ENCODE results near the gene SBNO1.
"Not testable (repeated sequence)": the region's sequence is repeated elsewhere in the genome, so short reads cannot be mapped to it uniquely, and the experiment has no call there.

The SBNO1 gene

DNA sequence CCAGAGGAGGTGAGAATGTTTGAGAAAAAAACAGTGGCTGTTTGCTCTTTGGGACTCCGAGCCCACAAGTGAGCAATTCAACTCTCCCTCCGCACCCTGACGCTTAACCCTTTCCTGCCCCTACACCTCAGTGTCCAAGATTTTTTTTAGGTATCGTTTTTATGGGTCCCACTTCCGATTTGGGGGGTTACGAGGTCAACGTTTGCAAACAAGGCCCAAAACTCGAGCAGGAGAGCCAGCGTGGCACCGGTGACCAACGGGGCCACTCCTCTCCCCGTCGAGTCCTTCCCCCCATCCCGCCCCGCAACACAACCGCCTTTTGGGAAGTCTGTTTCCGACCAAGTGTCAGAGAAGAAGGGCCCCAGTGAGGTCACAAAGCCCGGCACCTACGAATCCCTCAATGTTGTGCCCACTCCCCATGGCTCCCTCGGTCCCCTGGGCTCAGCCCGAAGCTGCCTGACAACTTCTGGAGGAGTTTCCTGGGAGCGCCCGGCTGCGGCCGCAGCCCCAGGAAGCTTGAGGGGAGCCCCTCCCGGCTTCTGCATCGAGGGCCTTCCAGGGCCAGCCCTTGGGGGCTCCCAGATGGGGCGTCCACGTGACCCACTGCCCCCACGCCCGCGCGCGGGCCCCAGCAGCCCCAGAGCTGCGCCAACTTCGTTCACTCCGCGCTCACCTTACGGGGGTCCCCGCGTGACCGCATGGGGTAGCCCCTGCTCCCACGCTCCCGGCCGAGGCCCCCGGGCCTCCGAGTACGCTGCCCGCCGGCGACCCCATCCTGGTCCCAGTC is 94.2 kb downstream of the SBNO1 start:
- peak; percentile 61 for DNase-seq (ENCODE audit: low spot score)

- DNase-seq (ENCODE audit: low spot score), result no peak
Observed at GRCh38 chr12:123269896-123270213, 94.8 kb downstream of the SBNO1 start.

GRCh38 chr12:123269395-123269892 is 95.2 kb downstream of the SBNO1 start:
- peak; percentile 85 for DNase-seq (ENCODE audit: low spot score)

- no peak for DNase-seq (ENCODE audit: low spot score)
Observed at GRCh38 chr12:123268850-123269249, 95.8 kb downstream of the SBNO1 start.

- DNase-seq (ENCODE audit: low spot score), result no peak
Observed at GRCh38 chr12:123267991-123268843, 96.4 kb downstream of the SBNO1 start.

DNA sequence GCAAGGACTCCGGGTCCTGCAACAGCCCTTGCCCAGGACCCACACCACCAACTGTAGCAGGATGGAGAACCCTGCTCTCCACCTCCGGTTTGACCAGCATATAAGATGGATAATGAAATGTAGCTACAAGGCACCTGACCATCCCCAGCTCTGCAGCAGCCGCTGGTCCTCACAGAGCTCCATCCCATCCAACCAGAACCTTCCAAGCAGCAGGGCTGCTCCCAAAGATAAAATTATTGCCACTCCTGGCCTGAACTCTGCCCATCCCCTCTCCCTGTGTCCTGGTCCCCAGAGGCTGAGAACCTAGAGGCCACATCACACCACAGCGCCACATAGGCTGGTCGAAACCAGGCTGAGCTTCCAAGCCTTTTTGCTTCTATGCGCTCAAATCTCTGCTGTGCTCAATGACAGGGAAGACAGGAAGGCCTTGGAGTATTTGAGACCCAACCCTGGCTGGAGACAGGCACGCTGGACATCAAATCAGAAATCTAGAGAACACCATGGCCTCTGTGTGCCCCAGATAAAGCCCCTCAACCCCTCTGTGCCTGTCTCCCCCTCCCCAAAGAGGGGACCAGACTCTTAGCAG is 97.2 kb downstream of the SBNO1 start:
- DNase-seq (ENCODE audit: low spot score), result no peak

DNA sequence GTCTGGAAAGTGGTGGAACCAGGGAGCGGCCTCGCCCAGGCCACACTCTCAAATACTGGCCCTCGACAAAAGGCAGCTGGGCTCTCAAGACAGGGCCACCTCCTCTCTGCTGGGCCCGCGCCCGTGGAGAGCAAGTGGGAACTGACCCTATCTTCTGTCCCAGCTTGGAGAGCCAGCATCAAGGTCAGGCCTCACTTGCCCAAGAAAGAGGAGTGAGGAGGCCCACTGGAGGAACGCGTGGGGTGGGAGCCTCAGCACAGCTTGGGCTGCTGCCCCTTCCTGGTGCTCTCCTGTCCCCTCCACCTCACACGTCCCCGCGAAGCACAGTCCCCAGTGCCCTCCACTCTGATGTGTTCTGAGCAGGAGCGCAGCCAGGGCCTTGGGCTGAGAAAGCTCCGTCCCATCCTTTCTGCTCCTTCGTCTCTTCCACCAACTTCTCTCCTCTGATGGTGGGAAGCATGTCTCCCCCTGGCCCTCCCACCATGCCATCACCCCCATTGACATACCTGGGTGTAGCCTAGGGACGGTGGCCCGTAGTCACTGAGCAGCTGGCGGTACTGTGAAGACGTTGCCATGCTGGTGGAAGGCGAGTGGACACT is 97.9 kb downstream of the SBNO1 start:
- DNase-seq (ENCODE audit: low spot score), result no peak

DNA sequence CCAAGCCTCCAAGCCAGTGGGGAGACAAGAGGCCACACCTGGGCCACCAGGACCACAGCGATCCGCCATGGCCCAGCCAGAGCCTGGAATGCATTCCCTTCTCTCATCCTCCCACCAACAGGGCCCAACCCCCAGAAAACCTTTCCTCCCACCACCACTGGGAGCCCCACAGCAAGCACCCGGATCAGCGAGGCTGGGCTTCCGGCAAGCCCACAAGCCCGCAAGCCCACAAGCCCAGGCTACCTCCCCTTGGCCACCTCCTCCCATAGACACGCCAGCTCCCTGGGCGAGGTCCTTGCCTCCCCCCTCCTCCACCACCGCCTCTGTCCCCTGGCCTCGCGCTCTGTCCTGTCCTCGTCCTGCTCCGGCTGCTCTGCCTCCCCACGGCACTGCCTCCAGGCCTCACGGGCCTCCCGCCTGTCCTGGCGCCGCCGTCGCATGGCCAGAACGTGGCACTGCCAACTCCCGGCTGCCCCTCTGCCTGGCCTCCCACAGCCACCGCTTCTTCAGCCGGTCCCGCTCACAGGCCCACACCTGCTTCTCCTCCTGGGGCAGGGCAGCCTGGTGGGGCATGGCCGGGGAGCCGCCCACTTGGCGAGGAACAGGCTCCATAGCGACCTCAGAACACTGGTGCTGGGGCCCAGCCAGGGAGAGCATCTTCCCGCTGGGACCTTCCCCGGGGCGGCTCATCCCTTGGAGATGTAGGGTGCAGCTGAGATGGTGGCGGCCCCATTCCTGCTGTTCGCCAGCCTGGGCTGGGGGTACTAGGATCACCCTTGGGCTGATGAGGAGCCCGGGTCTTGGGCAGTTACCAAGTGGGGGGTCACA is 98.6 kb downstream of the SBNO1 start:
- DNase-seq (ENCODE audit: low spot score), result no peak

DNA sequence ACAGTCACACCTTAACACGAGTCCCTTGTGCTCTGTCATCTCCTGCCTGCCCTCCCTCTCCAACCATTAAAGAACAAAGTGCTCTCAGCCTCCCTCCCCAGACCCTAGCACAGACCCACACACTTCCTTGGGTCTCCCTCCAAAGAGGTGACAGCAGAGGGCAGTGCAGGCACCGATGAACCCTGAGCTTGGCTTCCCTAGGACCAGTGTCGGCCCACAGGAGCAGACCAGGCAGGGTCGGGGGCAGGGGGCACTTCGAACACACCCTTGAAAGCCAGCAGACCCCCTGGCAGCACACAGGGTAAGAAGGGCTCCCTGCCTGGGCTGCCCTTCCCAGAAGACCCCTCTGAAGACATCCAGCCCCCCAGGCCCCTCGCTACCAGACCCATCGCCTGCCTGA is 100.0 kb downstream of the SBNO1 start:
- no peak for DNase-seq (ENCODE audit: low spot score)

DNA sequence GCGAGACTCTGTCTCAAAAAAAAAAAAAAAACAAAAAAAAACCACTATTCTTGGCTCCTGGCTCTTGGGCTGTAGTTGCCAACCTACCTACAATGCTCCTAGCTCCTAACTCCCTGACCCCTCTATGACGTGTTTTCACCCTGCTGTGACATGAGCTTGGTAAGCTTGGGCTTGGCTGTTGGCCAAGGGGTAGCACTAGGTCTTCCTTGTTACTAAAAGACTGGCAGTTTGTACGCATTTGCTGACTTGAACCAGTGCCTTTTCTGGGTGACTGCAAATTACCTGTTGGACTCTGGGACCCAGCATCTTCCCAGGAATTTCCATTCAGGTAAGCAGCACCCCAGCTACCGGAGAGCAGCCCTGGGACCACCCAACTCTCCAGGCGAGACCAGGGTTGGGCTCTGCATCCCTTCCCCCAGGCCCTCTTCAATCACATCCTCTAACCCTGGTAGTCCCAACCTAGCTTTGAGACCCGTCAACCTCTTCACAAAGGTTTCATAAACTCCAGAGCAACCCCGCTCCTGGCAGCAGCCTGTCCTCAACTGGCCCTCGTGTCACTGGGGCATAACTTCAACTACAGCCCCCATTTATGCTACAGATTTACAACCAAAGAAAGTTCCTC is 101.3 kb downstream of the SBNO1 start:
- DNase-seq (ENCODE audit: low spot score), result no peak

DNA sequence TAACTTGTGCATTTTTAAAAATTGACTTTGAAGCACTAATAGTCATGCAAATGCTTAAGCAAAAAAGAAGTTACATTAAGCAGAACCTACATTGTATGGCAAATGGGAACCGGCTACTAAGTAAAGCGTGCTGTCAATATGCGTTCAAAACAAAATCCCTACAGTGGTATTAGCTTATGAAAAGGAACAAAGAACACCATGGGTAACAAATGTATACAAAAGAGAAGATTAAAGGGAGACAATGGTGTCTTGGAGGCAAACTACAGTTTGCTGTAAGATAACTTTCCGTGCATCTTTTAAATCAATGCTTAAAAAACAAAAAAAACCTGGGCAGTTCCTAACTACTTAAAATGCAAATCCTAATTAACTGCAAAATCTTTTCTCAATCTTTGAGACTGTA is 103.5 kb downstream of the SBNO1 start:
- no peak for DNase-seq (ENCODE audit: low spot score)

GRCh38 chr12:123260081-123260480 is 104.6 kb downstream of the SBNO1 start:
- no peak for DNase-seq (ENCODE audit: low spot score)

- no peak for DNase-seq (ENCODE audit: low spot score)
Observed at GRCh38 chr12:123258593-123258992, 106.1 kb downstream of the SBNO1 start.

DNA sequence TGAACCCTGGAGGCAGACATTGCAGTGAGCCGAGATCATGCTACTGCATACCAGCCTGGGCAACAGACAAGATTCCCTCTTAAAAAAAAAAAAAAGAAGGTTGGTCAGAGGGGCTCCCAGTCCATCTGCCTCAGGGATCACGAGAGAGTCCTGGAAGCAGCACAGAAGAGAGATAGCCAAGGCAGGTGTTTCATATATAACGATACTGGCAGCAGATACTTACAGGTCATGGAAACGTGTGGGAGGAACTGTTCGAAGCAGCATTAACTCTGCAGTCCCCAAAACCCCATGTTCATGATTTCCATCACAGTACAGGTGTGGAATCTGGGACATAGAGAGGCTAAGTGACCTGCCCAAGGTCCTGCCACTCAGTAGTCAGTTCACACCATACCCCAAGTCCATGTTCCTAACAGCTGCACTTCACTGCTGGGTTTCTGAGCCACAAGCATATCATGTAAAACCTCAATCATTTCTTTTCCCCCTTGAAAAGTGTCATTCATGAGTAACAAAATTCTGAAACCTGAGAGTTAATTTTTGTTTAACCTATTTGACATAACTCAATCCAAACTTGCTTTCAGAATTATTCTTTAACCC is 109.7 kb downstream of the SBNO1 start:
- no peak for DNase-seq (ENCODE audit: low spot score)

- DNase-seq (ENCODE audit: low spot score), result no peak
Observed at GRCh38 chr12:123253641-123254459, 110.8 kb downstream of the SBNO1 start.

DNA sequence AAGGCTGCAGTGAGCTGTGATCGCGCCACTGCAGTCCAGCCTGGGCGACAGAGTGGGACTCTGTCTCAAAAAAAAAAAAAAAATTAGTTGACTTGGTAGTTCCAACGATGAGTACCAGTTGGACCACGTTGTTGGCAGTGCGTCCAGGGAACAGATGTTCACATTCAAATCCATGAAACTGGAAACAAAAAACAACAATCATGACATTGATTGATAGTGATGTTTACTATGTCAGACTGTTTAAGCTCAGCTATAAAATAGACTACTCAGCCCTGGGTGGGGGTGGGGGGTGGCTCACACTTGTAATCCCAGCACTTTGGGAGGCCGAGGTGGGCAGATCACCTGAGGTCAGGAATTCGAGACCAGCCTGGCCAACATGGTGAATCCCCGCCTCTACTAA is 112.3 kb downstream of the SBNO1 start:
- DNase-seq (ENCODE audit: low spot score), result not testable (repeated sequence)

GRCh38 chr12:123251403-123252076 is 113.1 kb downstream of the SBNO1 start:
- DNase-seq (ENCODE audit: low spot score), result no peak

- no peak for DNase-seq (ENCODE audit: low spot score)
Observed at GRCh38 chr12:123250471-123251383, 113.9 kb downstream of the SBNO1 start.
